Activated T-helper 2 cell treated with anti-CD3 and anti-CD28 coated beads, Interferon-gamma antibody, Interleukin-2, Interleukin-4, amounts not matched to agents 10 μg/mL and 5 μg/mL and 100 μg/mL, durations not matched to agents 14 hours and 24 hours and 36 hours (primary cell): ENCODE measurements around the gene GOLGA1. TPM values are rescaled to one million over a fixed set of nuclear protein-coding genes. Genes with fewer than 3 reads are reported as not detected.

Experiments used
- DNase-seq: peaks from one replicate; pipeline ENCODE4 v3.0.0; 2021; ENCODE audit warnings: low spot score
- H3K27ac Mint-ChIP-seq: one replicate; pipeline ENCODE4 v1.8.0; 2021; ENCODE audit warnings: mixed read lengths
- H3K27me3 Mint-ChIP-seq: one replicate; pipeline ENCODE4 v1.8.0; 2021; ENCODE audit warnings: low read depth, mixed read lengths
- H3K36me3 Mint-ChIP-seq: one replicate; pipeline ENCODE4 v1.8.0; 2021; ENCODE audit warnings: low read depth, mixed read lengths
- H3K4me1 Mint-ChIP-seq: one replicate; pipeline ENCODE4 v1.8.0; 2021; ENCODE audit warnings: low read depth, mixed read lengths
- H3K4me3 Mint-ChIP-seq: one replicate; pipeline ENCODE4 v1.8.0; 2021; ENCODE audit warnings: low read depth, mild to moderate bottlenecking, moderate library complexity, mixed read lengths
- H3K9me3 Mint-ChIP-seq: one replicate; pipeline ENCODE4 v1.8.0; 2021; ENCODE audit warnings: mixed read lengths
- intact Hi-C: fragments of 100-400 bp; cut with micrococcal nuclease; formaldehyde crosslinking; loops from one replicate; pipeline ENCODE4 v1.15.1; 2023
- total RNA-seq: library from RNA; stranded (reverse); gene quantifications from 2 replicates; pipeline ENCODE4 v1.2.3, GENCODE V29; 2022

The GOLGA1 gene
- total RNA-seq, 1 donor from 2014 or later, result 16.1 TPM

GRCh38 chr9:124889006-124889405 is 51.9 kb downstream of the GOLGA1 start:
- H3K27me3 Mint-ChIP-seq, result no peaks in the 10 kb centered on the region
- no peaks in the 10 kb centered on the region for H3K9me3 Mint-ChIP-seq
- peaks cover 56% of the 10 kb centered on the region for H3K36me3 Mint-ChIP-seq
- H3K4me1 Mint-ChIP-seq, result no peaks in the 10 kb centered on the region
- intact Hi-C loops, result no loop called here
- DNase-seq, result no peak
- no peak overlapping the region for H3K4me3 Mint-ChIP-seq
- no peak overlapping the region for H3K27ac Mint-ChIP-seq

- Mint-ChIP-seq H3K4me1 (no peaks in the 10 kb centered on the region), H3K4me3 (no peak overlapping the region), H3K27ac (no peak overlapping the region), H3K27me3 (no peaks in the 10 kb centered on the region), H3K36me3 (peaks cover 50% of the 10 kb centered on the region), H3K9me3 (no peaks in the 10 kb centered on the region)
- no peak for DNase-seq
- intact Hi-C loops, result no loop called here
Observed at GRCh38 chr9:124887832-124888231, 53.1 kb downstream of the GOLGA1 start.

- Mint-ChIP-seq H3K36me3 (peaks cover 50% of the 10 kb centered on the region), H3K27ac (no peak overlapping the region), H3K4me1 (no peaks in the 10 kb centered on the region), H3K27me3 (no peaks in the 10 kb centered on the region), H3K4me3 (no peak overlapping the region), H3K9me3 (no peaks in the 10 kb centered on the region)
- DNase-seq, result no peak
- intact Hi-C loops, result no loop called here
Observed at GRCh38 chr9:124886866-124887492, 53.9 kb downstream of the GOLGA1 start.

GRCh38 chr9:124886461-124886860 is 54.4 kb downstream of the GOLGA1 start:
- Mint-ChIP-seq H3K9me3 (no peaks in the 10 kb centered on the region), H3K4me1 (no peaks in the 10 kb centered on the region), H3K4me3 (no peak overlapping the region), H3K27ac (no peak overlapping the region), H3K36me3 (peaks cover 55% of the 10 kb centered on the region), H3K27me3 (no peaks in the 10 kb centered on the region)
- intact Hi-C loops, result no loop called here
- no peak for DNase-seq

- H3K4me1 Mint-ChIP-seq, result no peaks in the 10 kb centered on the region
- intact Hi-C loops, result no loop called here
- no peak overlapping the region for H3K4me3 Mint-ChIP-seq
- DNase-seq, result no peak
- H3K27me3 Mint-ChIP-seq, result no peaks in the 10 kb centered on the region
- peaks cover 55% of the 10 kb centered on the region for H3K36me3 Mint-ChIP-seq
- H3K9me3 Mint-ChIP-seq, result no peaks in the 10 kb centered on the region
- no peak overlapping the region for H3K27ac Mint-ChIP-seq
Observed at GRCh38 chr9:124885551-124885950, 55.3 kb downstream of the GOLGA1 start.

GRCh38 chr9:124884376-124884775 is 56.5 kb downstream of the GOLGA1 start:
- Mint-ChIP-seq H3K9me3 (no peaks in the 10 kb centered on the region), H3K4me1 (no peaks in the 10 kb centered on the region), H3K4me3 (no peak overlapping the region), H3K36me3 (peaks cover 51% of the 10 kb centered on the region), H3K27ac (peak overlapping the region; percentile 46), H3K27me3 (no peaks in the 10 kb centered on the region)
- intact Hi-C loops, result no loop called here
- no peak for DNase-seq

- no peaks in the 10 kb centered on the region for H3K9me3 Mint-ChIP-seq
- H3K36me3 Mint-ChIP-seq, result peaks cover 63% of the 10 kb centered on the region
- no peak overlapping the region for H3K27ac Mint-ChIP-seq
- intact Hi-C loops, result no loop called here
- no peak for DNase-seq
- H3K4me3 Mint-ChIP-seq, result no peak overlapping the region
- H3K4me1 Mint-ChIP-seq, result no peaks in the 10 kb centered on the region
- no peaks in the 10 kb centered on the region for H3K27me3 Mint-ChIP-seq
Observed at GRCh38 chr9:124882231-124882630, 58.7 kb downstream of the GOLGA1 start.

GRCh38 chr9:124881138-124881743 is 59.6 kb downstream of the GOLGA1 start:
- H3K9me3 Mint-ChIP-seq, result no peaks in the 10 kb centered on the region
- H3K27ac Mint-ChIP-seq, result no peak overlapping the region
- no peak overlapping the region for H3K4me3 Mint-ChIP-seq
- no peak for DNase-seq
- H3K4me1 Mint-ChIP-seq, result peaks cover 4% of the 10 kb centered on the region
- no peaks in the 10 kb centered on the region for H3K27me3 Mint-ChIP-seq
- H3K36me3 Mint-ChIP-seq, result peaks cover 63% of the 10 kb centered on the region
- intact Hi-C loops, result no loop called here

GRCh38 chr9:124880501-124880900 is 60.4 kb downstream of the GOLGA1 start:
- Mint-ChIP-seq H3K4me3 (no peak overlapping the region), H3K9me3 (no peaks in the 10 kb centered on the region), H3K4me1 (peaks cover 4% of the 10 kb centered on the region), H3K27ac (no peak overlapping the region), H3K36me3 (peaks cover 62% of the 10 kb centered on the region), H3K27me3 (no peaks in the 10 kb centered on the region)
- DNase-seq, result no peak
- intact Hi-C loops, result no loop called here

GRCh38 chr9:124879226-124879625 is 61.7 kb downstream of the GOLGA1 start:
- intact Hi-C loops, result no loop called here
- Mint-ChIP-seq H3K4me1 (peaks cover 5% of the 10 kb centered on the region), H3K9me3 (no peaks in the 10 kb centered on the region), H3K36me3 (peaks cover 64% of the 10 kb centered on the region), H3K4me3 (no peak overlapping the region), H3K27ac (no peak overlapping the region), H3K27me3 (no peaks in the 10 kb centered on the region)
- DNase-seq, result no peak

GRCh38 chr9:124878518-124878917 is 62.4 kb downstream of the GOLGA1 start:
- intact Hi-C loops, result no loop called here
- Mint-ChIP-seq H3K4me3 (no peak overlapping the region), H3K4me1 (peaks cover 6% of the 10 kb centered on the region), H3K27me3 (no peaks in the 10 kb centered on the region), H3K27ac (no peak overlapping the region), H3K9me3 (no peaks in the 10 kb centered on the region), H3K36me3 (peaks cover 66% of the 10 kb centered on the region)
- no peak for DNase-seq

GRCh38 chr9:124878021-124878420 is 62.9 kb downstream of the GOLGA1 start:
- H3K27ac Mint-ChIP-seq, result no peak overlapping the region
- H3K4me1 Mint-ChIP-seq, result peaks cover 10% of the 10 kb centered on the region
- no peaks in the 10 kb centered on the region for H3K27me3 Mint-ChIP-seq
- no peaks in the 10 kb centered on the region for H3K9me3 Mint-ChIP-seq
- DNase-seq, result no peak
- no peak overlapping the region for H3K4me3 Mint-ChIP-seq
- H3K36me3 Mint-ChIP-seq, result peaks cover 71% of the 10 kb centered on the region
- intact Hi-C loops, result no loop called here

GRCh38 chr9:124877021-124877782 is 63.7 kb downstream of the GOLGA1 start:
- Mint-ChIP-seq H3K4me3 (no peak overlapping the region), H3K36me3 (peaks cover 78% of the 10 kb centered on the region), H3K9me3 (no peaks in the 10 kb centered on the region), H3K4me1 (peaks cover 17% of the 10 kb centered on the region), H3K27me3 (no peaks in the 10 kb centered on the region), H3K27ac (peak overlapping the region; percentile 53)
- intact Hi-C loops, result no loop called here
- no peak for DNase-seq
